Neural progenitor cell (in vitro differentiated cells): ENCODE data around the gene SLC45A1. TPM values are rescaled to one million over a fixed set of nuclear protein-coding genes. Genes with fewer than 3 reads are reported as not detected.

Experiments
- DNase-seq: peaks from one replicate; pipeline ENCODE4 v3.0.0-alpha.2; 2016; ENCODE audit warnings: low spot score
- H2AFZ ChIP-seq: fragments of 200-600 bp; sonication (generic); replicated peaks from 2 replicates; pipeline ENCODE4 v1.6.1; 2016; ENCODE audit warnings: antibody characterized with exemption
- H3F3A ChIP-seq: fragments of 200-600 bp; sonication (generic); 2 replicates; pipeline ENCODE4 v1.6.1; 2016; ENCODE audit warnings: antibody characterized with exemption, low read depth
- H3K27ac ChIP-seq: fragments of 200-600 bp; sonication (generic); 2 replicates; pipeline ENCODE4 v1.5.1; 2016; ENCODE audit warnings: mild to moderate bottlenecking
- H3K27me3 ChIP-seq: fragments of 200-600 bp; sonication (generic); 2 replicates; pipeline ENCODE4 v1.6.1; 2016; ENCODE audit warnings: mild to moderate bottlenecking, moderate library complexity
- H3K36me3 ChIP-seq: fragments of 200-600 bp; sonication (generic); 2 replicates; pipeline ENCODE4 v1.5.1; 2016
- H3K4me1 ChIP-seq: fragments of 200-600 bp; sonication (generic); 2 replicates; pipeline ENCODE4 v1.6.1; 2016; ENCODE audit warnings: mixed run types
- H3K4me2 ChIP-seq: fragments of 200-600 bp; sonication (generic); 2 replicates; pipeline ENCODE4 v1.6.1; 2016
- H3K4me3 ChIP-seq: fragments of 200-600 bp; sonication (generic); 2 replicates; pipeline ENCODE4 v1.5.1; 2016
- H3K79me2 ChIP-seq: fragments of 200-600 bp; sonication (generic); 2 replicates; pipeline ENCODE4 v1.6.1; 2016; ENCODE audit warnings: low read depth
- H3K9ac ChIP-seq: fragments of 200-600 bp; sonication (generic); 2 replicates; pipeline ENCODE4 v1.6.1; 2016
- H3K9me3 ChIP-seq: fragments of 200-600 bp; sonication (generic); 2 replicates; pipeline ENCODE4 v1.5.1; 2016; ENCODE audit warnings: low read depth
- H4K20me1 ChIP-seq: fragments of 200-600 bp; sonication (generic); 2 replicates; pipeline ENCODE4 v1.6.1; 2016; ENCODE audit warnings: low read depth
- H3K27ac Mint-ChIP-seq: 3 replicates; pipeline ENCODE4 v1.8.0; 2021; ENCODE audit warnings: mixed read lengths
- H3K27me3 Mint-ChIP-seq: 2 replicates; pipeline ENCODE4 v1.8.0; 2022; ENCODE audit warnings: low read depth, mild to moderate bottlenecking, inconsistent platforms, moderate library complexity, mixed read lengths; ENCODE audit not compliant: insufficient read depth
- H3K36me3 Mint-ChIP-seq: 3 replicates; pipeline ENCODE4 v1.8.0; 2021; ENCODE audit warnings: mixed read lengths
- H3K4me1 Mint-ChIP-seq: 3 replicates; pipeline ENCODE4 v1.8.0; 2021; ENCODE audit warnings: mixed read lengths
- H3K4me3 Mint-ChIP-seq: 3 replicates; pipeline ENCODE4 v1.8.0; 2021; ENCODE audit warnings: mild to moderate bottlenecking, moderate library complexity, mixed read lengths
- H3K9me3 Mint-ChIP-seq: 3 replicates; pipeline ENCODE4 v1.8.0; 2020; ENCODE audit warnings: mixed read lengths
- CTCF ChIP-seq: fragments of 200-600 bp; sonication (generic); IDR thresholded peaks from 2 replicates; pipeline ENCODE4 v1.5.1; 2017; ENCODE audit warnings: antibody characterized with exemption, mild to moderate bottlenecking
- EZH2 ChIP-seq: fragments of 200-600 bp; sonication (generic); IDR thresholded peaks from 2 replicates; pipeline ENCODE4 v1.6.1; 2017; ENCODE audit warnings: antibody characterized with exemption, mild to moderate bottlenecking, moderate library complexity
- EZH2phosphoT487 ChIP-seq: fragments of 200-600 bp; sonication (generic); IDR thresholded peaks from 2 replicates; pipeline ENCODE4 v1.6.1; 2017; ENCODE audit warnings: antibody characterized with exemption
- total RNA-seq: library from RNA; depleted of rRNA; stranded (reverse); fragments of >200 nt; gene quantifications from 2 replicates; pipeline ENCODE4 v1.2.3, GENCODE V29; 2015; ENCODE audit warnings: low replicate concordance

Gene SLC45A1
- total RNA-seq, 1 donor from 2014 or later = 1.1 TPM

GRCh38 chr1:8285965-8286364 is 31.9 kb upstream of the SLC45A1 start:
- Mint-ChIP-seq H3K4me3 (no peak overlapping the region), H3K36me3 (no peaks in the 10 kb centered on the region), H3K27ac (no peak overlapping the region), H3K4me1 (peaks cover 25% of the 10 kb centered on the region), H3K9me3 (peaks cover 3% of the 10 kb centered on the region), H3K27me3 (peaks cover 10% of the 10 kb centered on the region)
- DNase-seq = no peak
- peaks cover 10% of the 10 kb centered on the region for H3K4me1 ChIP-seq
- no peaks in the 10 kb centered on the region for H4K20me1 ChIP-seq
- H2AFZ ChIP-seq = no peak overlapping the region
- no peaks in the 10 kb centered on the region for H3K79me2 ChIP-seq
- no peak overlapping the region for H3K4me2 ChIP-seq
- no peak overlapping the region for H3K27ac ChIP-seq
- no peak overlapping the region for H3K4me3 ChIP-seq
- no peak overlapping the region for H3K9ac ChIP-seq
- H3K9me3 ChIP-seq = no peaks in the 10 kb centered on the region
- H3K27me3 ChIP-seq = no peaks in the 10 kb centered on the region
- TF ChIP-seq CTCF (no peak), EZH2 (no peak), EZH2phosphoT487 (no peak)
- H3F3A ChIP-seq = no peaks in the 10 kb centered on the region
- H3K36me3 ChIP-seq = no peaks in the 10 kb centered on the region

DNA sequence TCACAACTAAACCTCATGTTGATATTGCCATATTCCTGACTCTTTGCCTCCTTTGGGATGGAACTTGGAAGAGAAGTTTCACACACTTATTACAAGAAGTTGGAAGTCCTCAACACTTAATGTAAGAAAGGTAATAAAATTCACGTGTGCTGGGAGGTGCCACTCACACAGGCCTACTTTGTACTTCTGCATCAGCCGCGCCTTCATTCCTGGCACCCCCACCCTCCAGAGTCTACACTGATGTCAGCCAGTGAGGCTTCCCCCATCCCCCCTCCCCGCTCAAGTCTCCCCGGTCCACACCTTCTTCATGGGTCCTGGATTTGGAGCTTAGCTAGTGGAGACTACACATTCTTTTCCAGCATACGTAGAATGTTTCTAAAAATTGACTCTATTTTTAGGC is 24.8 kb upstream of the SLC45A1 start:
- H3K27ac ChIP-seq = no peak overlapping the region
- Mint-ChIP-seq H3K27ac (no peak overlapping the region), H3K36me3 (no peaks in the 10 kb centered on the region), H3K4me3 (no peak overlapping the region), H3K9me3 (no peaks in the 10 kb centered on the region), H3K27me3 (no peaks in the 10 kb centered on the region), H3K4me1 (peaks cover 9% of the 10 kb centered on the region)
- no peaks in the 10 kb centered on the region for H3F3A ChIP-seq
- no peak overlapping the region for H2AFZ ChIP-seq
- no peaks in the 10 kb centered on the region for H3K4me1 ChIP-seq
- H3K4me2 ChIP-seq = no peak overlapping the region
- no peaks in the 10 kb centered on the region for H3K9me3 ChIP-seq
- no peaks in the 10 kb centered on the region for H3K27me3 ChIP-seq
- no peaks in the 10 kb centered on the region for H3K36me3 ChIP-seq
- H3K4me3 ChIP-seq = no peak overlapping the region
- H3K79me2 ChIP-seq = no peaks in the 10 kb centered on the region
- DNase-seq = no peak
- no peak for TF ChIP-seq EZH2
- TF ChIP-seq EZH2phosphoT487 = no peak
- no peak for TF ChIP-seq CTCF
- H4K20me1 ChIP-seq = no peaks in the 10 kb centered on the region
- no peak overlapping the region for H3K9ac ChIP-seq

DNA sequence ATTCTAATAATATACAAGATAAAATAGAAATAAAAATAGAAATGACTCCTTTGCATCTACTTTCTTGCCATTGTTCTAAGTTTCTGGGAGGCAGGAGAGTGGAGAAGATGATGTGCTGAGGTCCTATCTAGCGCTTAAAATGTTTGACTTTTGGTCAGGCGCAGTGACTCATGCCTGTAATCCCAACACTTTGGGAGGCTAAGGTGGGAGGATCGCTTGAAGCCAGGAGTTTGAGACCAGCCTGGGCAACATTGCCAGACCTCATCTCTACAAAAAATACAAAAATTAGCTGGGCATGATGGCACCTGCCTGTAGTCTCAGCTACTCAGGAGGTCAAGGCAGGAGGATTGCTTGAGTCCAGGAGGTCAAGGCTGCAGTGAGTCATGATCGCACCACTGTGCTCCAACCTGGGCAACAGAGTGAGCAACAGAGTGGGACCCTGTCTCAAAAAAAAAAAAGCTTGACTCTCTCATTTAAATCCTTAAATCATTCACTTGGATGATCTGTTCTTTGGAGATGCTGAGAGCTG is 24.2 kb upstream of the SLC45A1 start:
- Histone ChIP-seq H3K4me3 (no peak overlapping the region), H2AFZ (no peak overlapping the region), H3F3A (no peaks in the 10 kb centered on the region), H3K36me3 (no peaks in the 10 kb centered on the region), H4K20me1 (no peaks in the 10 kb centered on the region), H3K27ac (no peak overlapping the region), H3K79me2 (no peaks in the 10 kb centered on the region), H3K4me2 (no peak overlapping the region), H3K9ac (no peak overlapping the region), H3K9me3 (no peaks in the 10 kb centered on the region), H3K27me3 (no peaks in the 10 kb centered on the region), H3K4me1 (no peaks in the 10 kb centered on the region)
- Mint-ChIP-seq H3K9me3 (no peaks in the 10 kb centered on the region), H3K36me3 (no peaks in the 10 kb centered on the region), H3K27ac (no peak overlapping the region), H3K4me3 (no peak overlapping the region), H3K4me1 (peaks cover 9% of the 10 kb centered on the region), H3K27me3 (peaks cover 2% of the 10 kb centered on the region)
- no peak for DNase-seq
- TF ChIP-seq CTCF (no peak), EZH2 (no peak), EZH2phosphoT487 (no peak)
